ENCODE results near the gene KIR3DL3.
"Not testable (repeated sequence)": the region's sequence is repeated elsewhere in the genome, so short reads cannot be mapped to it uniquely, and the experiment has no call there.

DNA sequence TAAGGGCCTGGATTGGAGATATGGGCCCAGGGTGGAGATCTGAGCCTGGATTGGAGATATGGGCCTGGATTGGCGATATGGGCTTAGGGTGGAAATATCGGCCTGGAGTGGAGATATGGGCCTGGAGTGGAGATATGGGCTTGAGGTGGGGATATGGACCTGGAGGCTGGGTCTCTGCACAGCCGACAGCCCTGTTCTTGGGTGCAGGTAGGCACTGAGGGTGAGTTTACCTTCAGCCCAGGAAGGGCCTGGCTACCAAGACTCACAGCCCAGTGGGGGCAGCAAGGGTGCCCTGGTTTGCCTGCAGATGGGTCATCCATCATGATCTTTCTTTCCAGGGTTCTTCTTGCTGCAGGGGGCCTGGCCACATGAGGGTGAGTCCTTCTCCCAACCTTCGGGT, 46.3 kb downstream of the KIR3DL3 start:
- not testable (repeated sequence) for TF ChIP-seq POLR2A, EP300 (IDR thresholded peaks at IDR 0.05)
- TF ChIP-seq, protein P1, sequence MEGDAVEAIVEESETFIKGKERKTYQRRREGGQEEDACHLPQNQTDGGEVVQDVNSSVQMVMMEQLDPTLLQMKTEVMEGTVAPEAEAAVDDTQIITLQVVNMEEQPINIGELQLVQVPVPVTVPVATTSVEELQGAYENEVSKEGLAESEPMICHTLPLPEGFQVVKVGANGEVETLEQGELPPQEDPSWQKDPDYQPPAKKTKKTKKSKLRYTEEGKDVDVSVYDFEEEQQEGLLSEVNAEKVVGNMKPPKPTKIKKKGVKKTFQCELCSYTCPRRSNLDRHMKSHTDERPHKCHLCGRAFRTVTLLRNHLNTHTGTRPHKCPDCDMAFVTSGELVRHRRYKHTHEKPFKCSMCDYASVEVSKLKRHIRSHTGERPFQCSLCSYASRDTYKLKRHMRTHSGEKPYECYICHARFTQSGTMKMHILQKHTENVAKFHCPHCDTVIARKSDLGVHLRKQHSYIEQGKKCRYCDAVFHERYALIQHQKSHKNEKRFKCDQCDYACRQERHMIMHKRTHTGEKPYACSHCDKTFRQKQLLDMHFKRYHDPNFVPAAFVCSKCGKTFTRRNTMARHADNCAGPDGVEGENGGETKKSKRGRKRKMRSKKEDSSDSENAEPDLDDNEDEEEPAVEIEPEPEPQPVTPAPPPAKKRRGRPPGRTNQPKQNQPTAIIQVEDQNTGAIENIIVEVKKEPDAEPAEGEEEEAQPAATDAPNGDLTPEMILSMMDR (IDR thresholded peaks at IDR 0.05): not testable (repeated sequence)
